MM.1S (cell line): Measurements from ENCODE around the gene DIP2B.

Source experiments
- CTCF ChIP-seq: fragments of 300-600 bp; sonication (generic); IDR thresholded peaks from 2 replicates; pipeline ENCODE4 v1.5.1; 2016; ENCODE audit warnings: antibody characterized with exemption, low read length, mixed read lengths
- EZH2 ChIP-seq: fragments of 300-600 bp; sonication (generic); optimal IDR thresholded peaks from 2 replicates; pipeline ENCODE3; 2017; ENCODE audit warnings: low read depth, mild to moderate bottlenecking, antibody characterized with exemption, low read length, mixed read lengths
- EZH2phosphoT487 ChIP-seq: fragments of 300-600 bp; sonication (generic); IDR thresholded peaks from 2 replicates; pipeline ENCODE4 v1.6.1; 2018; ENCODE audit warnings: antibody characterized with exemption, low read length

- TF ChIP-seq CTCF (no peak), EZH2phosphoT487 (no peak), EZH2 (no peak)
These were observed 202.6 kb downstream of the DIP2B start for GRCh38 chr12:50707396-50707795.
